Ammon's horn (tissue), 1 donor: ENCODE results near the gene ATP2B2.

Experiments used
- DNase-seq: peaks from one replicate; pipeline ENCODE4 v3.0.0-alpha.2; 2016; ENCODE audit warnings: low spot score

Gene ATP2B2

GRCh38 chr3:10426346-10427220, 78.8 kb downstream of the ATP2B2 start:
- DNase-seq = no peak

DNA sequence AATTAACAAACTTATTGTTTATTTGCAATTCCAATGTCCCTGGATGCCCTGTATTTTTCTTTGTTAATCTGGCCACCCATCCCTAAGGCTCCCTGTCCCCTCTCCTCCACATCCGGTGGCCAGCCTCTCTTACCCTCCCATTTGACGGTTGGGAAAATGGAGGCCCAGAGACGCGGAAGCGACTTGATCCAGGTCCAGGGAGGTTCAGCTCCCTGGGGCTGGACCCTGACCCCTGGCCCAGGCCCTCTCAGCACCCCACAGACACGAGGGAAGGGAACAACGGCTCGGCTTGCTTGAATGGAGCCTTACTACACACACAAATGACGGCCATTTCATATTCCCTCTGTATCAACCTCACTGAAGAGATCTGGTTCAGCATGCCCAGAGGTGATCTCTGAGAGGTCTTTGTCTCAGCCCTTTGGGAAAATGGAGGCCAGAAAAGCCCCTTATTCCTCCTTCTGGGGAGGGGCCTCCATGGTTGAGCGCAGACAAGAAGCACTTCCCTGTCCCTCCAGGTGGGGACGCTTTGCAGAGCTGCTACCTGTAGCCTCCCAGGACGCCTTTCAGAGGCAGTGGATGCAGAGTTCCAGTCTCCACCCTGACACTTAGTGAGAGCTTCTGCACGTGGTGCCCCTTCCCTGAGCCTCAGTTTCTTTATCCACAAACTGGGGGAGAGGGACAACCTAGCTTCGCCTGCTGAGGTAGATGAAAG, 82.1 kb downstream of the ATP2B2 start:
- no peak for DNase-seq

- DNase-seq = no peak
These were observed 83.4 kb downstream of the ATP2B2 start for GRCh38 chr3:10421996-10422395.

- no peak for DNase-seq
These were observed 84.5 kb downstream of the ATP2B2 start for GRCh38 chr3:10420745-10421475.

DNA sequence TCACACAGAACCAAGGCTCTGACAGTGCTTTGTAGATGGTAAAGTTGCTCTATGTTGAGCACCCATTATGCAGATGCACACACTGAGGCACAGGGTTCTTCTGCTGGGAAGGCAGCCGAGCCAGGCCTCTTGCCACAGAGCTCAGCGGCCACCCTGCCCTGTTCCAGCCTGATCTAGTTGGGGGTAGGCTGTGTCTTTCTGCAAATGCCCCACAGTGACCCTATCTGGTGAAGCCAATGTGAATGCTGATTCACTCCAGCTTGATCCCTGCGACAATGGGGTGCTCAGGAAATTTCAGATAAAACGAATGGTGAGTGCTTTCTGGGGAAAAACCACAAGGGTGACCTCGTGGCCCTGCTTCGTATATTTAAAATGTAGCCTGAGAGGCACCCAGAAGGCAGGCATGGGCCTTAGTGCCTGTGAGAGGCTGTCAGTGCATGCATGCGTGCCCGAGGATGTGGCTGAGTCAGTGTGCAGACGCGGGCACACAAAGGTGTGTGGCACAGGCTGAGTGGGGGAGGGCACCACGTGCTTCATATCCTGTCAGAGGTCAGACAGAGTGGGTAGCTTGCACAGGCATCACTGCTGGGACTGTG, 85.7 kb downstream of the ATP2B2 start:
- no peak for DNase-seq

DNA sequence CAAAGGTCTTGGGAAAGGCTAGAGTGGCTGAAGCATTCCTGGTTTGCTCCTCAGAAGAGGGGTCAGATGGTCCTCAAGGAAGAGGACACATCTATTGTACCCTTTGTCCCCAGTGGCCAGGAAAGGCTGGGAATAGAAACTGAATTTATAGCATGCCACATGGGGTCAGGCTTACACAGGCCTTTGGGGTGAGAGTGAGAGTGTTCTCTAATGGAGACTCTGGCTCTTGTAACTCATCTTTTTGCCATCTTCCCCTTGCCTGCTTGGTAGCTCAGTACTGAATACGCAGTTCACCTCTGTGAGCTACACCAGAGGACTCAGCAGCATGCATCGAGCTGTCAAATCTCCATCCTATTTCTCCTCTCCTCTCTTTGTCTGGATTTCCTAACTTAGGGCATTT, 87.5 kb downstream of the ATP2B2 start:
- no peak for DNase-seq

DNA sequence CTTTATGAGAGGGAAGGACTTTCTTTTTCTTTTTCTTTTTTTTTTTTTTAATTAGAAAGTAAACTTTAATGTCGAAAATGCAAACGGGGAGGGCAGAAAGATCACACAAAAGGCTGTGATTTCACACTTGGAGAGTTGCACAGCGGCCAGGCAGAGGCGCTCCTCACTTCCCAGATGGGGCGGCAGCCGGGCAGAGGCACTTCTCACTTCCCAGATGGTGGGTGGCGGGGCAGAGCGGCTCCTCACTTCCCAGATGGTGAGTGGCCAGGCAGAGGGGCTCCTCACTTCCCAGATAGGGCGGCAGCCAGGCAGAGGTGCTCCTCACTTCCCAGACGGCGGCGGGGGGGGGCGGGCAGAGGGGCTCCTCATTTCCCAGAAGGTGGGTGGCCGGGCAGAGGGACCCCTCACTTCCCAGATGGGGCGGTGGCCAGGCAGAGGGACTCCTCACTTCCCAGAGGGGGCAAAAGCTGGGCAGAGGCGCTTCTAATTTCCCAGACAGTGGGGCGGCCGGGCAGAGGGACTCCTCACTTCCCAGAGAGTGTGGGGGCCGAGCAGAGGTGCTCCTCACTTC, 88.6 kb downstream of the ATP2B2 start:
- DNase-seq = no peak

GRCh38 chr3:10413041-10413440, 92.3 kb downstream of the ATP2B2 start:
- no peak for DNase-seq

GRCh38 chr3:10411598-10412332, 93.6 kb downstream of the ATP2B2 start:
- DNase-seq = no peak

DNA sequence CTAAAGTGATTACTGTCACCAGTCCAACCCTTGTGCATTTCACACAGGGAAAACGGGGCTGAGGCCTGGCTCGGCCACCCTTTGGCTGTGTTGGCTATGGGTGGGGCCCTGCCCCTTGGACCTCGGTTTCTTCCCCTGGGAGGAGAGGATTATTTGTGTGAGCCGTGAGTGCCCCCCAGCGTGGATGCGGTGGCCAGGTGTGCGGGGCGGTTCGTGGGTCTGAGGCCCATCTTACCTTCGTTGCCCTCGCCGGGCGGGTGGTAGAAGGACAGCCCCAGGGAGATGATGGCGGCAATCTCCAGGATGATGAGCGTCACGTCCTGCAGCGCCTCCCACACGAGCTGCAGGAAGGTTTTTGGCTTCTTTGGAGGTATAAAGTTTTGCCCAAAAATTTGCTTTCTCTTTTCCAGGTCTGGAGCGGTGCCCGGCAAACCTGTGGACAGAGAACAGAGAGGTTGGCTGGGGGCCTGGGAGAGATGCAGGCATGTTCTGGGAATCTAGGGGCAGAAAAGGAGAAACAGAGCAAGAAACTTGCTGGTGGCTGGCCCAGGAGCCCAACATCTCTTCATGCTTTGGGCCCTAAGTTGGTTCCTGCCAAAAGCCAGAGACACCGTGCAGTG, 94.9 kb downstream of the ATP2B2 start:
- DNase-seq = no peak

DNA sequence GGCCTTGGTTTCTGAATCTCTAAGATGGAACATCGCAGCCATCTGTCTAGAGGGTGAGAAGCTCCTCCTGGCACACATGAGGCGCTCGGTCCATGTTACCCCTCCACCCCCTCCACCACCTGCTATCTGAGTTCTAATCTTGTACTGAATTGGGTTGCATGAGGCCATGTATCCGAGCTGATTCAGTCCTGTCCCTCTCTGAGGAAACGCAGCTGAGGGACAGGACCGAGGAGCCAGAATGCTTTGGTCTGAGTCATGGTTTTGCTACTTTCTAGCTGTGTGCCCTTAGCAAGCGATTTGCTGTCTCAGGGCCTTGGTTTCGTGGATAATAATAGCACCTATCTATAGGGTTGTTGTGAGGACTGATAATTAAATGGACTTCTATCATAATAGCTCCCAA, 96.7 kb downstream of the ATP2B2 start:
- peak; percentile 16 for DNase-seq

GRCh38 chr3:10407361-10407760, 98.0 kb downstream of the ATP2B2 start:
- no peak for DNase-seq

- DNase-seq = no peak
These were observed 99.0 kb downstream of the ATP2B2 start for GRCh38 chr3:10406414-10406813.

- no peak for DNase-seq
These were observed 99.6 kb downstream of the ATP2B2 start for GRCh38 chr3:10405816-10406215.

DNA sequence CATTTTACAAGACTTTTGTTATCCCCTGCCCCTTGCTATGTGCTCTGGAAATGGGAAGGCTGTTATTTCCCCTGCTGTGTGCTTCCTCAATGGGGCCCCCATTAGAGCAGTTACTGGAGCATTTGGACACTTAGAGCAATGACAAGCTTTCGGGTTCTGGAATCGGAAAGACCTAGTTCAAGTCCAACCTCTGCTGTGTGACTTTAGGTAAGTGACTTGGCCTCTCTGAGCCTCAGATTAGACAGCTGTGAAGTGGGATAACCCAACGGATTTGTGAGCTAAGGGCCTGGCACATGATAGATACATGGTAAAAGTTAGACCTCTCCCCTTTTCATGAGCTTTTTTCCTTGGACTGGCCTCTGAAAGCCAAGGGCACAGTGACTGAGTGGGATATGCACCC, 100.5 kb downstream of the ATP2B2 start:
- no peak for DNase-seq

DNA sequence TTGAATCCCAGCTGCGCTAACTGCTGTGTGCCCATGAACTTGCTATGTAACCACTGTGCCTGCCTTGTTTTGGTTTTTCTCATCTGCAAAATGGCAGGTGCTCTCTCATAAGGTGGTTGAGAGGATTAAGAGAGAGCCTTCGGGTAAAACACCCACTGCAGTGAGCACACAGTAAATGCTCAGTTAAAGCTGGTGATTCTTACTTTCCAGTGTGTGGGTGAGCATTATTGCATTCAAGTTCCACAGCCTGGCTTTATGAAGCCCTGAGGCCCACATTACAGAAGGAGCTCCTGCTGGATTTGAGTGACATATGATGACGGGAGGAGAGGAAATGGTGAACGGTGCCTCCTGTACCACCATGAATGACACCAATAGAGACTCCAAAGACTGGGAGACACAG, 101.0 kb downstream of the ATP2B2 start:
- no peak for DNase-seq

DNA sequence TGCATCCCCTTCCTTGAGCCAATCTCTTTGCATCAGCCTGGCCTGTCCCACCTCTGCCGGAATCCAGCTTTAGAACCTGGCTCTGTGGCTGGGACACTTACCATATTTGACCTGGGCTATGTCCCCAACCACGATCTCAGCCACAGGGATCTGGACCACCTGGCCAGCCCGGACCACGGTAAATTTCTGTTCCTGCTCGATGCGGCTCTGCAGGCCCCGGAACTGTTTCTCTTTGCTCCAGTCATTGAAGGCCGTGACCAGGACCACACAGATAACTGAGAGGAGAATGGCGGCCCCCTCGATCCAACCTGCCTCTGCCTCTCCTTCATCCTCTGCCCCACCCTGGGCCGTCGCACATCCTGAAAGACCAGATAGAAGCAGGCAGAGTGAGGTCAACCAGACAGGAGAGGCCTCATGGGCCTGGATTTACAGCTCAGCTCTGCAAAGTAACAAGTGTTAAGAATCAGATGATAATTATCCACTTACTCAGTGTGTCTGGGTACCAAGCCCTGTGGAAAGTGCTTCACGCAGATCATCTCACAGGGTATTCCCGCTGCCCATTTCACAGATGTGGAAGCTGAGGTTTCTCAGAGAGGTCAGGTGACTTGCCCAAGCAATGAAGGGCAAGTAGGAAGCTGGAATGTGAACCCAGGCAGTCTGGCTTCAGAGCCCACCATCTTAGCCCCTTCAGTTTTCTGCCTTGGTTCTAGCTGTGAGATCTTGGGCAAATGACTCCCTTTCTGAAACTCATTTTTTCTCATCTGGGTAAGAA, 103.2 kb downstream of the ATP2B2 start:
- DNase-seq = no peak

DNA sequence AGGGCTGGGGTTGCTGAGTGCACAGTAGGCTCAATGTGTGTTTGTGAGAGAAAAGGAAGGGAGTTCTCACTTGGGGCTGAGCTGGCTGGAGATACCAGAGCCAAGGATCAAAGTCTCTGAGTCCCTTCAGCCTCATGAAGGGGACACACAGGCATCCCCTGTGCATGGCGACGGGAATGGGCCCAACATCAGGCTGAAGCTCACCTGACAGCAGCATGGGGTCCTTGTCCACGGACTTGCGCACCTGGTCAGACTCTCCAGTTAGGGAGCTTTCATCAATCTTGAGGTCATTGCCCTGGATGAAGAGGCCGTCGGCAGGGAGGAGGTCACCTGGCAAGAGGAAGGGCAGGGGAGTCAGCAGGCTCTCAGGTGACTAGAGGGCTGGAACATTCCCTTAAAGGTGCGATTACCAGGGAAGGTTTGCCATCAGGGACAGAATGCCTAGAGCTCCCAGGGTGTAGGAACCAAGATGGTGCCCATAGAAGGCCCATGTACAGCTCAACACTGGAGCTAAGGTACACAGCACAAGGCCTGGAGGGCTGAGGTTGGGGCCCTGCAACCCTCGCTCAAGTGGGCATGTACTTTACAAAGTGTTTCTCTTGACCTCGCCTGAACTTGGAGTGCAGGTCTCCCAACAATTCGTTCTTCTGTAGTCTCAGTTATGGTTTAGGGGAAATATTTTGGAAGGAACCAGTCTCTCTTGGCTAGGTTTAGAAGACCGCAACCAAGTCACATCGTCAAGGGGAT, 104.5 kb downstream of the ATP2B2 start:
- DNase-seq = no peak

DNA sequence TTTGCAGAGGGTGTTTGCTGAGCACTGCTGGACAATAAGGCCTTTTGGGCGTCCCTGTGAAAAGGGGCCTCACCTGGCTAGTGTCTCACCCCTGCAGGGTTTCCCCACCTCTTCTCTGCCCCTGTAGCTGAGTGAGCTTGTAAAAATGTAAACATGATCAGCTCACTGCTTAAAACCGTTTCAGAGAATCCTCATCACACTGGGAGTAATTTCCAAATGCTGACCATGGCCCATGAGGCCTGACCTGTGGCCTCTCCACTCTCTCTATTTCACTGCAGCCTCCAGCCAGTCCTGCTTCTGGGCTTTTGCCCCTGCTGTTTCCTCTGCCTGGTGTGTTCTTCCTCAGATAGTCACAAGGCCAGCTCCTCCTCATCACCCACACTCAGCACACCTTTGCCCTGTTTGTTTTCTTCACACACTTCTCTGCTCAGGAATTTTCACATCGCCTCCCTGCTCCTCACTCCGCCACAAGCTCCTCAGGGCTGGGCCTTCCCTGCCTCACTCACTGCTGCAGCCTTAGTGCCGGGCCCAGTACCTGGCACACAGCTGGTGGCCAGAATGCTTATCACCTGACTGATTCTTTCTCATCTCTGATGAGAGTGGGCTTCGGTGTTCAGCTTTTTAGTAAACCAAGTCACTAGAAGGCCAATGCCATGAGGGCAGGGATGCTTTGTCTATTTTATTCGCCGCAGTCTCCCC, 105.2 kb downstream of the ATP2B2 start:
- DNase-seq = no peak
